GM12892 (cell line): ENCODE results near the gene CNTN5.

Experiments used
- POLR2A ChIP-seq: IDR thresholded peaks from 2 replicates; pipeline ENCODE4 v1.6.1; 2011; ENCODE audit warnings: low read depth, low read length, control low read depth
- POLR2AphosphoS5 ChIP-seq: IDR thresholded peaks from 2 replicates; pipeline ENCODE4 v1.6.1; 2011; ENCODE audit warnings: low read depth, low read length, control low read depth
- TAF1 ChIP-seq: IDR thresholded peaks from 2 replicates; pipeline ENCODE4 v1.6.1; 2011; ENCODE audit warnings: low read depth, mild to moderate bottlenecking, control low read depth, low read length, borderline replicate concordance

DNA sequence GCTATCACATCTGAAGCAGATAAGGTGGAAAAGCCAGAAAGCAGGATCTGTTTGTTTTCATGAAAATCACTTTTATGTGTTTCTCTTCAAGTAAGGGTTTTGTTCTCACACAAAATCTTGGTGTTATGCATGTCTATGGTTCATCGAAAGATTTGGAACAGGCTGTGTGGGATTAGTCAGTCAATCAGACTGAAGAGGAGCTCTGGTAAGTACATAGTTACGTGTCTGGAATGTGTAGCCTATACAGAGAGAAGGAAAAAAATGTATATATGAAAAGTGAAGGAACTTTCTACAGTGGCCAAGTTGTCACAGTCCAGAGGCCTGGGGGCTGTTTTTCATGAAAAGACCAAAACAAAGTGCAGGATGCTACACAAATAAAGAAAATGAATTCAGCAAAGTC is 156.7 kb downstream of the CNTN5 start:
- no peak for TF ChIP-seq POLR2A
- no peak for TF ChIP-seq TAF1
- TF ChIP-seq POLR2AphosphoS5, result no peak
